GM21390 (cell line): ENCODE data around the gene ATG13.
"Not testable (repeated sequence)": the region's sequence is repeated elsewhere in the genome, so short reads cannot be mapped to it uniquely, and the experiment has no call there.

ENCODE experiments used
- ATAC-seq: cut with Tn5 transposase; IDR thresholded peaks from one replicate; pipeline ENCODE4 v1.9.1; 2021; ENCODE audit not compliant: unreplicated experiment

ATG13 gene

DNA sequence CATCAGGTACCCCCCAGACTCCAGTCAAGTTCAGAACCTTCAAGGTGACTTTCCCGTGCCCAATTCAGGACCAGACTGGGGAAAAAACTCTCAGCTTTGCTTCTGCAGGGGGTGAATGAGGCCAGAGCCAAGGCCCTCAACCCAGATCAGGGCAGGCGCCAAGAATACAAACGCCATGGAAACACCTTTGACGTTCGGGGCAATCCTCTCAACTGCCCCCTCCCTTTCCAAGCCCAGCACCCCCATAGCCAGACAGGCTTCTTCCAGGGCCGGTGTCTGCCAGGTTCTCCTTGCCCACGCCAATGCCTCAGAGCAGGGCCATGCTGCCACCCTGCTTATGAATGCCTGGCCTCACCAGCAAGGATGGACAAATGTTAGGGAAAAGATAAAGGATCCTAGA is 77.3 kb downstream of the ATG13 start:
- ATAC-seq, result no peak

DNA sequence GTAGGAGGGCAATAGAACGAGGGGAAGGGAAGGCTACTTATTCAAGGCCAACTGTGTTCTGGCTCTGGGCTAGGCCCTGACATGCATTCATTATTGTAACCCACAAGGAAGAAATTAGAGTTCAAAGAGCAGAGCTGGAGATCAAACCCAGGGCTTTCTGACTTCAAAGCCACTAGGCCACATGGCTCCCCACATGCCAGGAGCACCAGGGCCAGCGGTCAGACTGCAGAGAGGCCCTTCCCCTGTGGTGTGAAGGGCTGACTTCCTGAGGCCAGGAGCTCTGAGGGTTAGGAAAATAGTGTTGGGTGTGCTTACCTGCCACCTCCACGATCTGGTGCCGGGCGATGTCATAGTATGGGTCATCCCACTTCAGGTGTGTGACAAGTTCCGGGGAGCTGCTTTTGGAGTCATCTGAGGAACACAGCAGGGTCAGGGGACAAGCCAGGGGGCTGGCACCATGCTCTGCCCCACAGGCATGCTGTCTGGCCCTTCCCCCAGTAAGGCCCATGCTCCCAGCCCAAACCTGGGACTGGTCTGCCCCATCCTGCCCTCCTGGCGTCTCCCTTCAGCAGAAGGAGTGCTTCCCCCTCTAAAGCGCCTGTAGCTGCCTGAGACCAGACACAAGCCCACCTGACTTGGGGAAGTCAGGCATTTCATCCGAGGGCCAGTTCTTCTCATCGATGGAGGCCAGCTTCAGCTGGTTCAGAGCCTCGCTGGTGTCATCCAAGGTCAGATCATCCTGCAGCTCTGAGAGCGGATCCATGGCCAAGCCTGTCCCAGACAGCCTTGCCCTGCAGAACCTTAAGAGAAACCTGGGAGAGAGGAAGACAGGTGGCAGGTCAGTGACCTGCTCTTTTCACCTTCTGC is 78.2 kb downstream of the ATG13 start:
- no peak for ATAC-seq

GRCh38 chr11:46696212-46696558 is 78.8 kb downstream of the ATG13 start:
- ATAC-seq, result no peak

- no peak for ATAC-seq
Observed at GRCh38 chr11:46697303-46697702, 80.0 kb downstream of the ATG13 start.

DNA sequence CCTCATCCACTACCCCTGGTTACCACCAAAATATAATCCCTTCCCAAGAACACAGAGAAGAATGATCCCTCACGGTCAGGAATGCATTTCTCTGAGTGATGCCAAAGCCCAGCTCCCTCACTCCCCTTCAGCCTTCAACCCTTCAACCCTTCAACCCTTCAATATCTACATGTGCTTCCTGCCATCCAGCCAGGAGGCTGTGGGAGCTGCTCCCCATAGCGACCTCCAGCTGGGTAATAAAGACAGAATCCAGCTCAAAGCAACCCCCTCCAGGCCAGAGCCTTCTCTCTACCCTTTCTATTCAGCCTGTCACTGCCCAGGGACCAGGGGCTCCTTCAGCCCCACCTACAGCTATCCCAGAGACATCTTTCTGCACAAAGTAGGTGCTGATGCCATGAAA is 80.4 kb downstream of the ATG13 start:
- no peak for ATAC-seq

DNA sequence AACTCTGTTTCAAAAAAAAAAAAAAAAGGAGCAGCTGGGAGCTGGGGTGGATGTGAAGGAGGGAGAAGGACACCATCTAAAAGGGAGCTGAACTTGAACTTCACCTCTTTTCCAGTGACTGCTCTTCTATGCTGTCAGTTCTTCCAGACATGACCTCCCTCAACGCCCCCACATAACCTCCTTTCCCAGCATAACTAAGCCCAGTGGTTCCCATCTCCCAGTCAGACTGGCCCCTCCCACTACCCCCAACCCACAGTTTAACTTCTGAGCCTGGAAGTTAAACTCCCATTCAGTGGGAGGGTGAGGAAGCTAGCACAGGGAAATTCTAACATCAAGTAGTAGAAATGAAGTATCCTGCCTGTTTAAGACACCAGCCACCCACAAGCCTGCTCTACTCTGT is 81.2 kb downstream of the ATG13 start:
- ATAC-seq, result no peak

- peak; percentile 87 for ATAC-seq
Observed at GRCh38 chr11:46700241-46701077, 83.1 kb downstream of the ATG13 start, which contains the start of the genes ARHGAP1 and ZNF408. Gene ARHGAP1 (minus strand): TSS chr11:46700619. CDS start chr11:46696107, 4,512 bp downstream. Gene ZNF408 (plus strand): TSS chr11:46701031. CDS start chr11:46701048, 17 bp downstream.

- ATAC-seq, result no peak
Observed at GRCh38 chr11:46701078-46701654, 83.8 kb downstream of the ATG13 start.

GRCh38 chr11:46705070-46705688 is 87.8 kb downstream of the ATG13 start:
- ATAC-seq, result no peak

GRCh38 chr11:46706886-46707285 is 89.5 kb downstream of the ATG13 start:
- ATAC-seq, result no peak

GRCh38 chr11:46709351-46709750 is 92.0 kb downstream of the ATG13 start:
- not testable (repeated sequence) for ATAC-seq

GRCh38 chr11:46710821-46711269 is 93.5 kb downstream of the ATG13 start:
- ATAC-seq, result no peak

DNA sequence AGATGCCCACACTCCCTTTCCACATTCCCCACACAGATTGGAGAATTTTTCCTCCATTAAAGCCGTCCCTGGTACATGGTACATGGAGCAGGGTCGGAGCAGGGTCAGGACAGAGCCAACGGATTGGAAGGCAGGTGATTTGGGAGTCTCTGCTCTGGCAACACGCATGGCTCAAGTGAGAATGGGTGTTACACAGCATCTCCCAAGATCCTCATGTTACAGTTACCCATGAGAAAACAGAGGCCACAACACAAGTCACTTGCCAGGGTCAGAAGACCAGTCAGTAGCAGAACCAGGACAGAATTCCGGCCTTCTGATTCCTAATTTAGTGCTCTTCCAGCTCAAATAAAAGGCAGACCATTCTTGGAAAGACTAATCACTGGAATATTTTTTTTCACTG is 94.0 kb downstream of the ATG13 start:
- ATAC-seq, result no peak

DNA sequence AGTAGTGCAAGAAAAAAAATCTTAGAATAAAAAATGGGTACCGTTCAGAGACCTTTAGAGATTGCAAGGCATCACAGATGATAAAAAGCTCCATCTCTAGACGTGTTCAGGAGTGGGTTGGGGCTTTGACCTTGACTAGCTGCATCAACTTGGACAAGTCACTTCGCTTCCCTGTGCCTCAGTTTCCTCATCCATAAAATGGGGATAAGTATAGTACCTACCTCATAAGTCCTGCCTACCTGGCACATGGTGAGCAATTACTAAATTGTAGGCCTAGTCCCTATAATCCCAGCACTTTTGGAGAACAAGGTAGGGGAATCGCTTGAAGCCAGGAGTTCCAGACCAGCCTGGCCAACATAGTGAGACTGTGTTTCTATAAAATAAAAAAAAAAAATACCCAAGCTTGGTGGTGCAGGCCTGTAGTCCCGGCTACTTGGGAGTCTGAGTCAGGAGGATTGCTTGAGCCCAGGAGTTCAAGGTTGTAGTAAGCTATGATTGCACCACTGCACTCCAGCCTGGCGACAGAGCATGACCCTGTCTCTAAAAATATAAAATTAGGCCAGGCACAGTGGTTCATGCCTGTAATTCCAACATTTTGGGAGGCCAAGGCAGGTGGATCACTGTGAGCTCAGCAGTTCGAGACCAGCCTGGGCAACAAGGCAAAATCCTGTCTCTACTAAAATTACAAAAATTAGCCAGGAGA is 95.7 kb downstream of the ATG13 start:
- no peak for ATAC-seq

GRCh38 chr11:46717825-46718154 is 100.4 kb downstream of the ATG13 start:
- ATAC-seq, result not testable (repeated sequence)

DNA sequence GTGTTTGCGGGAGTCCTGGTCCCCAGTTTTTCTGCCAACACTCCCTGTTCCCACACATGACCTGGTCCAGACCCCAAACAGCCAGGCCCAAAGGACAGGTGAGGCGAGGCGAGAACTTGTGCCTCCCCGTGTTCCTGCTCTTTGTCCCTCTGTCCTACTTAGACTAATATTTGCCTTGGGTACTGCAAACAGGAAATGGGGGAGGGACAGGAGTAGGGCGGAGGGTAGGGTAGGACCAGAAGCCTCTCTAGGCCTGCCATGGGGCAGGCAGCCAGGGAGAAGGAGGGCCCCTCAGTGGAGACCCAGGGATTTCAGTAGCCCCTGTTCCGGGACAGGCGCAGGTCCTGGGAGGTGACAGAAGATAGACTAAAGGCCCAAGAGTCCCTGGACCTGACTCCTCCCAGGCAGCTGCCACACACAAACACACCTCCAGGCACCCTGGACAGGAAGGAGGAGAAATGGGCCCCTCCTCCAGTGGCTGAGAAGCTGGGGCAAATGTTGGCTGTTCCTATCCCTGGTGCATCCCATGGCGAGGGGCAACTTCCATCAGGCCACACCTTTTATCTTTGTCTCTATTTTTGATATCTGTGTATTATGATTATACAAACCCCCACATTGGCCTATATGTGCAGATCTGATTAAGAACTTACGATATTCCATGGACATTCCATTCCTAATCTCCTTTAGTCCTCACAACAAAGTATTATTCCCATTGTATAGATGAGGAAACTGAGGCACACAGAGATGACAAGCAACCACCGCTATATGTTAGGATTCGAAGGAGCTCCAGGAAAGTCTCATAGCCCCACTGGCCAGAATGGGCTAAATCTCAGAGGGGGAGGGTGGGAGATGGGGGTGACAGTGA is 101.0 kb downstream of the ATG13 start:
- ATAC-seq, result no peak

- no peak for ATAC-seq
Observed at GRCh38 chr11:46719048-46719542, 101.7 kb downstream of the ATG13 start, which contains the start of gene F2. Gene F2 (plus strand): TSS chr11:46719213. CDS start chr11:46719236, 23 bp downstream.

GRCh38 chr11:46719543-46720218 is 102.3 kb downstream of the ATG13 start:
- ATAC-seq, result no peak

DNA sequence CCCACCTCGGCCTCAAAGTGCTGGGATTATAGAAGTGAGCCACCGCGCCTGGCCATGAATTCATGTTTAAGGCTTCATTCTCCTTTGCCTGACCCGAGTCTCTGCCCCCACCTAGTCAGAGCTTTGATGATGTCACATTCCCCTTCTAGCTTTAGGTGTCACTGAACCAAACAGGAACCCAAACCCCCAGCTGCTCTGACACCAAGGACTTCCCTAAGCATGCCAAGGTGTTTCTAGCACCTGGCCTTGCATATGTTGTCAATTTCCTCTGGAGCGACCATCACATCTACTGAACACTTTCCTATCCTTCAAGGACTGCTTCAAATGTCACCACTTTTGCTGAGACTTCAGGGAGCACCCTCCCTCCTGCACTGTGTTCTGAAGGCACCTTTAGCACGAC is 103.9 kb downstream of the ATG13 start:
- no peak for ATAC-seq
